Ascending aorta (tissue), 2 donors: ENCODE data around the gene SPON2. TPM values are rescaled to one million over a fixed set of nuclear protein-coding genes. Genes with fewer than 3 reads are reported as not detected.

Experiments used
- DNase-seq, 2 donors: peaks; one replicate each; pipeline ENCODE4 v3.0.0-alpha.2; 2019; ENCODE audit warnings: low spot score in 2 of 2
- H3K27ac ChIP-seq, 2 donors: fragments of 200-600 bp; sonication (generic); one replicate each; pipeline ENCODE4 v1.5.1; 2016 to 2017; ENCODE audit warnings: mild to moderate bottlenecking in 1 of 2
- H3K27me3 ChIP-seq: fragments of 200-600 bp; sonication (generic); one replicate; pipeline ENCODE4 v1.5.1; 2017
- H3K36me3 ChIP-seq, 2 donors: fragments of 200-600 bp; sonication (generic); one replicate each; pipeline ENCODE4 v1.5.1; 2016
- H3K4me1 ChIP-seq, 2 donors: fragments of 200-600 bp; sonication (generic); one replicate each; pipeline ENCODE4 v1.5.1; 2016 to 2017; ENCODE audit warnings: mild to moderate bottlenecking in 1 of 2
- H3K4me3 ChIP-seq, 2 donors: fragments of 200-600 bp; sonication (generic); one replicate each; pipeline ENCODE4 v1.5.1; 2016 to 2017; ENCODE audit warnings: mild to moderate bottlenecking in 1 of 2
- H3K9me3 ChIP-seq, 2 donors: fragments of 200-600 bp; sonication (generic); one replicate each; pipeline ENCODE4 v1.5.1; 2016
- intact Hi-C: fragments of 100-400 bp; cut with DNase I; formaldehyde crosslinking; loops from one replicate; pipeline ENCODE4 v1.15.1; 2023
- total RNA-seq: library from RNA; depleted of rRNA; stranded (reverse); fragments of >200 nt; gene quantifications from one replicate; pipeline ENCODE4 v1.1.0, GENCODE V29; 2016
- TF ChIP-seq, protein P1 (sequence below), 3 experiments: fragments of 200-600 bp in 2 of 3; fragments of 450-650 bp in 1 of 3; sonication (generic) in 2 of 3; IDR thresholded peaks; one replicate each; pipeline ENCODE4 v1.5.1; 2016 to 2019; ENCODE audit warnings: antibody characterized with exemption in 3 of 3, mild to moderate bottlenecking in 1 of 3, moderate library complexity in 1 of 3

The SPON2 gene
- total RNA-seq, 1 donor from 2014 or later: 14.0 TPM

DNA sequence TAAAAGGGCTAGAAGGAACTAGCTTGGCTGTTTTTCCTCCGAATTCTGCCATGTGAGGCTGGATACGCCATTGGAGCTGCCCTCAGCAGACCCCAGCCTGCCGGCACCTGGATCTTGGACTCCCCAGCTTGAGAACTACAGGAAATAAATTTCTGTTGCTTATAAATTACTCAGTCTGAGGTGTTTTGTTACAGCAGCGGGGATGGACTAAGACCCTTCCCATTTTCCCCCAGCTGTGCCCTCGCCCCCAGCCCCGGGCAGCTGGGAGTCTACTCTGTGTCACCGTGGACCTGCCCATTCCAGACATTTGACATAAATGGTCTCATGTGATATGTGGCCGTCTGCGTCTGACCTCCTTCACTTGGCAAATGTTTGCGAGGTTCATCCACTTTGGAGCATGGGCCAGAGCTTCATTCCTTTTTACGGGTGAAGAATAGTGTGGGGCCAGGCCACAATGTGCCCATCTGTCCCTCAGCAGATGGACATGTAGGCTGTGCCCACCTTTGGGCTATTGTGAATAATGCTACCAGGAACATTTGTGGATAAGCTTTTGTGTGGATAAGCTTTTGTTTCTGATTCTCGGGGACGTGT lies 30.7 kb upstream of the SPON2 start:
- H3K9me3 ChIP-seq: no peaks in the 10 kb centered on the region
- TF ChIP-seq, protein P1, sequence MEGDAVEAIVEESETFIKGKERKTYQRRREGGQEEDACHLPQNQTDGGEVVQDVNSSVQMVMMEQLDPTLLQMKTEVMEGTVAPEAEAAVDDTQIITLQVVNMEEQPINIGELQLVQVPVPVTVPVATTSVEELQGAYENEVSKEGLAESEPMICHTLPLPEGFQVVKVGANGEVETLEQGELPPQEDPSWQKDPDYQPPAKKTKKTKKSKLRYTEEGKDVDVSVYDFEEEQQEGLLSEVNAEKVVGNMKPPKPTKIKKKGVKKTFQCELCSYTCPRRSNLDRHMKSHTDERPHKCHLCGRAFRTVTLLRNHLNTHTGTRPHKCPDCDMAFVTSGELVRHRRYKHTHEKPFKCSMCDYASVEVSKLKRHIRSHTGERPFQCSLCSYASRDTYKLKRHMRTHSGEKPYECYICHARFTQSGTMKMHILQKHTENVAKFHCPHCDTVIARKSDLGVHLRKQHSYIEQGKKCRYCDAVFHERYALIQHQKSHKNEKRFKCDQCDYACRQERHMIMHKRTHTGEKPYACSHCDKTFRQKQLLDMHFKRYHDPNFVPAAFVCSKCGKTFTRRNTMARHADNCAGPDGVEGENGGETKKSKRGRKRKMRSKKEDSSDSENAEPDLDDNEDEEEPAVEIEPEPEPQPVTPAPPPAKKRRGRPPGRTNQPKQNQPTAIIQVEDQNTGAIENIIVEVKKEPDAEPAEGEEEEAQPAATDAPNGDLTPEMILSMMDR (IDR thresholded peaks at IDR 0.05): no peak
- no peak overlapping the region for H3K4me3 ChIP-seq
- no peak for DNase-seq
- H3K27ac ChIP-seq: peak overlapping the region in 1 of 2 donors; percentile 26
- H3K36me3 ChIP-seq: no peaks in the 10 kb centered on the region
- H3K27me3 ChIP-seq: no peaks in the 10 kb centered on the region
- intact Hi-C loops: no loop called here
- H3K4me1 ChIP-seq: peaks cover 5 to 10% of the 10 kb centered on the region in 2 donors

GRCh38 chr4:1202526-1203011 lies 30.2 kb upstream of the SPON2 start:
- Histone ChIP-seq H3K27ac (peak overlapping the region in 1 of 2 donors; percentile 26), H3K27me3 (no peaks in the 10 kb centered on the region), H3K9me3 (no peaks in the 10 kb centered on the region), H3K4me1 (peaks cover 5 to 10% of the 10 kb centered on the region in 2 donors), H3K36me3 (no peaks in the 10 kb centered on the region), H3K4me3 (no peak overlapping the region)
- DNase-seq: no peak
- TF ChIP-seq, protein P1 (IDR thresholded peaks at IDR 0.05): no peak
- intact Hi-C loops: no loop called here

DNA sequence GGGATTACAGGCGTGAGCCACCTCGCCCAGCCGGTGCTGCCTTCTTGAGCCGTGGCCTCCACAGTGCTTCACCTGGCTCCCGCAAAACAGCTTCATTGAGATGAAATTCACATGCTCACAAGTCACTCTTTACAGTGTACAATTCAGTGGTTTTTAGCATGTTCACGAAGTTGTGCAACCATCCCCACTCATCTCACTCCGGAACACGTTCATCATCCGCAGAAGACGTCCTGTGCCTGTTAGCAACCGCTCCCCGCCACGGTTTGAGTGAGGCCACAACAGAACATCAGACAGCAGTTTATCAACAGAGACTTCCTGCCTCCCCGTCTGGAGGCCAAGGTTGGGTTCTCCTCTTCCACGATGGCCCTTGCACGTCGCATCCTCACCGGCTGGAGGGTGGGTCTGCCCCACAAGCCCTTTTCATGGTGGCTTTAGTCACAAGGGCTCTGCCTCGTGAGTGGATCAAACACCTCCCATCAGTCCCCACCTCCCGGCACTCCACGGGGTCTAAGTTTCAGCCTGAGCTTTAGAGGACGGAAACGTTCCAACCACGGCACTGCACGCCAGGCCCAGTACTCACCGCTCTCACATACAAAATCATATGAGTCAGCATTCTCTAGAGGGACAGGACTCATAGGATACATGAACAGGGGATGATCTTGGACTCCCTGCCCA lies 29.6 kb upstream of the SPON2 start:
- peak overlapping the region in 1 of 2 donors; percentile 26 for H3K27ac ChIP-seq
- intact Hi-C loops: no loop called here
- TF ChIP-seq, protein P1 (IDR thresholded peaks at IDR 0.05): no peak
- peaks cover 5 to 10% of the 10 kb centered on the region in 2 donors for H3K4me1 ChIP-seq
- no peaks in the 10 kb centered on the region for H3K36me3 ChIP-seq
- H3K27me3 ChIP-seq: no peaks in the 10 kb centered on the region
- peak in 1 of 2 donors; percentile 85 for DNase-seq
- no peaks in the 10 kb centered on the region for H3K9me3 ChIP-seq
- no peak overlapping the region for H3K4me3 ChIP-seq

GRCh38 chr4:1200425-1201035 lies 28.1 kb upstream of the SPON2 start:
- intact Hi-C loops: no loop called here
- Histone ChIP-seq H3K4me1 (peaks cover 5 to 10% of the 10 kb centered on the region in 2 donors), H3K27me3 (no peaks in the 10 kb centered on the region), H3K4me3 (peak overlapping the region in 1 of 2 donors; percentile 1), H3K27ac (peak overlapping the region in 1 of 2 donors; percentile 4), H3K36me3 (no peaks in the 10 kb centered on the region), H3K9me3 (no peaks in the 10 kb centered on the region)
- TF ChIP-seq, protein P1 (IDR thresholded peaks at IDR 0.05): no peak
- DNase-seq: peak in 1 of 2 donors; percentile 65

- H3K9me3 ChIP-seq: no peaks in the 10 kb centered on the region
- no peaks in the 10 kb centered on the region for H3K36me3 ChIP-seq
- no peaks in the 10 kb centered on the region for H3K27me3 ChIP-seq
- TF ChIP-seq, protein P1 (IDR thresholded peaks at IDR 0.05): no peak
- H3K27ac ChIP-seq: no peak overlapping the region
- peaks cover 5 to 10% of the 10 kb centered on the region in 2 donors for H3K4me1 ChIP-seq
- intact Hi-C loops: no loop called here
- no peak for DNase-seq
- H3K4me3 ChIP-seq: no peak overlapping the region
Observed at GRCh38 chr4:1199556-1200331, 27.4 kb upstream of the SPON2 start.
